NOMO-1 treated with dmso at 0.1 percent for 144 hours (cell line): ENCODE measurements around the gene F2.
"Not testable (repeated sequence)": the region's sequence is repeated elsewhere in the genome, so short reads cannot be mapped to it uniquely, and the experiment has no call there.

Experiments used
- DNase-seq: peaks from one replicate; lab custom pipeline; 2025; ENCODE audit not compliant: unreplicated experiment; lab: John Stamatoyannopoulos, UW

F2 gene

DNA sequence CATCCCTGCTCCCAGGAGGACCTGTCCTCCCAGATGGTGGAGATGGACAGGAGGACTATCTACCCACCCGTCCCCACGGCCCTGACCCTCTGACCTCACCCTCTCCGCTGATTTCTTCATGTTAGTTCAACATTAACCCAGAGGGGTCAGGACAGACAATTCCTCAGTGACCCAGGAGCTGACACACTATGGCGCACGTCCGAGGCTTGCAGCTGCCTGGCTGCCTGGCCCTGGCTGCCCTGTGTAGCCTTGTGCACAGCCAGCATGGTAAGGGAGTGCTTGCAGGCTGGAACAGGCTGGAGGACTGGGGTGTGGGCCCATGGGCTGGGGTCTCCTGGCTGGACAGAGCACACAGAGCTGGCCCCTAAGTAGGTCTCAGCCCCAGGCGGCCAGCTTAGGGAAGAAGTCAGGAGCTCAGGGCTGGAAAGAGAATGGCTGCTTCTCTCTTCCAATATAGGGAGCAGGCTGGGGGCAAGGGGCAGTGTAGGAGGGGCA, at the start of gene F2:
Gene F2, plus strand, starts transcription at position 166 of the 495 bp plus-strand sequence. Its CDS starts 23 bp downstream, at position 189.
- no peak for DNase-seq

DNA sequence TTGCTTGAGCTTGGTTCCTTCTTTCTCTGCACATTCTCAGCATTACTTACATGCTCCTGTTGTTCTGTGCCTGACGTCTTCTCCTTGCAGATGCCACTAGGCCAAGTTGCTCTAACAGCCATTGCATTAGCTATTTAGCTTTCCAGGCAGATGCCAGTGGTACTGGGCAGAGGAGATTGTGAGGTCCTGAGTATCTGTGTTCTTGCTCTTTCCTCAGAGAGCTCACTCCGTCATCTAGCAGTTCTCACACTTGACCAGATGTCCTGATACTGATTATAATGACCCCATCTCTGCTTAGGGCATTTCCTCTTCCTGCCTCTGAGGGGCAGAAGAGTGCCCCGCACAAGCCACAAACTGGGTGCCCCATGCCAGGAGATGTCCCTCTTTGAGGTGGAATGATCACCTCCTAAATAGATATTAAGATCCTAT, 49.3 kb upstream of the F2 start:
- peak; percentile 38 for DNase-seq

DNA sequence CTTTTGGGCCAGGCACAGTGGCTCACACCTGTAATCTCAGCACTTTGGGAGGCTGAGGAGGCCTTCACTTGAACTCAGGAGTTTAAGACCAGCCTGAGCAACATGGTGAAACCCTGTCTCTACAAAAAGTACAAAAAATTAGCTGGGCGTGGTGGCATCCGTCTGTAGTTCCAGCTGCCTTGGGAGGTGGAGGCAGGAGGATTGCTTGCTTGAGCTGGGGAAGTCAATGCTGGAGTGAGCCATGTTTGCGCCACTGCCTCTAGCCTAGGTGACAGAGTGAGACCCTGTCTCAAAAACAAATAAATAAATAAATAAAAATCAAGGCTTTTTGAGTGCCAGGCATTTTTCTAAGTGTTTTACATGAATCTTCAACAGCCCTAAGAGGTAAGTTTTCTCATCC, 48.5 kb upstream of the F2 start:
- not testable (repeated sequence) for DNase-seq

DNA sequence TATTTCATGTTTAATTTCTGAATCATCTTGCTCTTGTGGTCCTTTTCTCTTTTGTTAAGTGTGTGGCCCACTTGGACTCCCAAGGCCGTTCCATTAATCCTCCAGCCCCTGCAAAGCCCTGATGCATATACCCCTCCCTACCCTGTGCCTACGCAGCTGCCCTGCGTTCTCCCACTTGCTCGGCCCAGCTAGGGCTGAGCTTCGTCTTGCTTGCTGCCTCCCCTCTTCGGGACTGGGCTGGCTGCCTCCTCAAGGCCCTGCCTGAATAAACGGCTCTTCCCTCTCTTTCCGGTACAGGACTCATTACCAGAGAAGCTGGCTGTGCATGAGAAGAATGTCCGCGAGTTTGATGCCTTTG, 47.1 kb upstream of the F2 start:
- DNase-seq = no peak

DNA sequence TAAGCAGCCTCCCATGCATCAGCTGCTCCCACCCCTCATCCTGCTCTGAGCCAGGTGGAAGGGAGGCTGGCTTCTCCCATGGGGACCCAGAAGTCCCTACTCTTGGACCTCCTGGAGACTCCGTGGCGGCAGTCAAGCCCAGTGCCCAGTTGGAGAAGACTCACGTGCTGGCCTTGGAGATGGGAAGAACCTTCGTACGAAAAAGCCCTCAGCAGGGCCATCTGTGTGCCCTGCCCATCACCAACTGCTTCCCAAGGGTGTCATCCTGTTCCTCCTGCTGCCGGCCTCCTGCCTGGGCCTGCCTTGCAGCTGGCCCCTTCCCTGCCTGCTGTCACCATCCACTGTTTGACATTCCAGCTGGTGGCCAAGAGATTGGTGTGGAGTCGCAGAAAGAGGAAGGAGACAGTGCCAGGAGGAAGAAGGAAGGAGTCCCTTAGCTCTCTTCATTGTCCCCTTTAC, 46.6 kb upstream of the F2 start:
- DNase-seq = peak; percentile 14

DNA sequence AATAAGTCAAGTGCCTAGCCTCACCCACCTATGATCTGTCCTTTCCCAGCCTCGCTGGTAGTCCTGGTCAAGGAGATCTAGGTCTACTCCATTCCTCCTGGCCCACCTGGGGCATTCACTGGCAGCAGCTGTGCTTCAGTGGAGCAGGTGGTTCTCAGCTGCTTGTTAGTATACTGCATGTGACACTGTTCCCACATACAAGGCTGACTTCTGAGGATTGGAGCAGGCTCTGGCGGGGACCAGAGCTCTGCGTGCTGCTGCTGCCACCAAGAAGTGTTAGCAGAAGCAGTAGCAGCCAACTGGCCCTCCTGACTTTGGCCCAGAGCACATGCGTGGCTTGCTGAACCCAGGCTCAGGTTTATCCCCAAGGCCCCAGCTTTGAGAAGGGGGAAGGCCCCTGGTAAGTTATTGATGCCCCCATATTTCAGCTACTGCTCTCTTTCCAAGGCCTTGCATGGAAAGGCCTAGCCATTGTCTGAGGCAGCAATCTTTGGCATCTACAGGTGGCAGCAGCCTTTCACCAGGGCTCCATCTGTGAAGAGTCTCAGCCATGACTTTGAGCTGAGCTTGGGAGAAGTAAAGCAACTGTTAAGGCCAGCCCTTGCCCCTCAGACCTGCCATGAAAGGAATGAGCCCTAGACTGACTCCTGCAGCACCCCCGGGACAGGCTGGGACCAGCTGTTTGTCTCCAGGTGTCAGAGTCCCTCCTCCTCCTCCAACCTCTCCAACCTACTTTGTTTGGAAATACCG, 45.1 kb upstream of the F2 start:
- DNase-seq = no peak

DNA sequence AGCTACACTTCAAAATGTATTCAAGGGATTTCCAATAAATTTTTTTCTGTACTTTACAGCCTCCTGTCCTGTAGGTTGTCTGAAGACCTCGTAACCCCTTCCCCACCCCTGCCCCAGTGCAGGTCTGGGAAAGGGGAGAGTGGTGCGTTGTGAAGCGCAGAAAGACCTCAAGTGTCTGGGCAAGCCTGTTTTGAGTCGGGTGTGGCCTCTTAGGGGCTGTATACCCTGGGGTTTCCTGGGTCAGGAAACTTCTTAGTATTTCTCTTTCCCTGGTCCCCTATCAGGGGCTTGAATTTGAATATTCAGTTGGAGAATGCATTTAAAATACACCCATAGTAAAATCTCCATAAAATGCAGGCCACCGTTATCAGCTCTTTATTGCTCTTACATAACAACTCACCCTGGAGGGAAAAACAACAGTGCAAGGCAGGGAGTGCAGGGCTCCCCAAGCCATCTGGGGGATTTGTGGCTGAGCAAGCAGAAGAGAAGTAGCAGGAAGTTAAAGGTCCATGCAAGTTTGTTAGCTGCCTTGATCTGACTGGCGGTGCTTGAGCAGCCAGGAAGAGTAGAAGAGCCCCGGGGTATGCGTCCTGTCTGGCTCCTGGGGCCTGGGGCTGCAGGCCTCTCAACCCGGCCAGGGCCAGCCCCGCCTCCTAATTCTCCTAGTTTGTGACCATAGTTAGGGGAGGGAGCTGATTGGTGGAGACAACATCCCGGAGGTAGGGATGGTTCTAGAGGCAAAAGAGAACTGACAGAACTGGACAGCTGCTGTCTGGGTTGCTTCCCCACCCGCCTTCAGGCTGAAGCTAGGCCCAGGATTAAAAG, 44.3 kb upstream of the F2 start:
- DNase-seq = peak; percentile 75

DNA sequence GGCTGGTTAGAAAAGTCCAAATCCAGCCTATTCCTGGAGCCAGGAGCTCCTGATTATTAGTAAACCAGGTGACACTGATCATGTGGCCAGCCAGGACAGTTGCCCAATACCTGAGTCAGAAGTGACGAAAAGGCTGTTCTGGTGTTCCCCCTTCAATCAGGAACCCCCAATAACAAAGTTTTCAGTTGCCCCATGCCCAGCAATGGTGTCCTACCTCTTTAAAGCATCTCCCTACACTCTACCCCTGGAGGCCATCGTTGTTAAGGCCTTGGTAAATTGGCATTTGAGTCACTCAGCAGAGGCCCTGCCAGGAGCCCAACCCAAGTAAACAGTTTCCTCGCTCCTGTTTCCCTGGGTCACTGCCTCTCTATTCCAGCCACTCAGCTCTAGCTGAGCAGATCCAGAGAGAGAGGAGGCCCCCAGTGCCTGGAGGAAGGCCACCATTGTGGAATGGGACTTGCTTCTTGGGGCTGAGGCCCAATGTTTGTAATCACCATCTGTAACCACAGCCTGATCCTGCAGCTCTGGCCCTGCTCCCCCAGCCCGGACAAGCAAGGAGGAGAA, 43.6 kb upstream of the F2 start:
- DNase-seq = no peak

DNA sequence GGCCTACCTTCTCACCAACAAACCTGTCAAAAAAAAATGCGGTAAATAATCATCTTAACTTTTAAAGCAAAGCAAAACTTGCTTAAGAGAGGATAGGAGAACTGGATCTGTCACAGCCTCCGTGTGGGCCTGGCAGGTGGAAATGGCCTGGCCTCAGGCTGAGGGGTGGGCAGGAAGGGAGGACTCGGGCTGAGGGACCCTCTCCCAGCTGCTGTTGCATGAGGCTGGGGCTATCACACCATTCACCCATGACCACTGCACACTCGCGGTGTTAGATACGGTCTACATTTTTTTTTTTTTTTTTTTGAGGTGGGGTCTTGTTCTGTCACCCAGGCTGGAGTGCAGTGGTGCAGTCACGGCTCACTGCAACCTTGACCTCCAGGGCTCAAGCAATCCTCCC, 43.1 kb upstream of the F2 start:
- DNase-seq = no peak

DNA sequence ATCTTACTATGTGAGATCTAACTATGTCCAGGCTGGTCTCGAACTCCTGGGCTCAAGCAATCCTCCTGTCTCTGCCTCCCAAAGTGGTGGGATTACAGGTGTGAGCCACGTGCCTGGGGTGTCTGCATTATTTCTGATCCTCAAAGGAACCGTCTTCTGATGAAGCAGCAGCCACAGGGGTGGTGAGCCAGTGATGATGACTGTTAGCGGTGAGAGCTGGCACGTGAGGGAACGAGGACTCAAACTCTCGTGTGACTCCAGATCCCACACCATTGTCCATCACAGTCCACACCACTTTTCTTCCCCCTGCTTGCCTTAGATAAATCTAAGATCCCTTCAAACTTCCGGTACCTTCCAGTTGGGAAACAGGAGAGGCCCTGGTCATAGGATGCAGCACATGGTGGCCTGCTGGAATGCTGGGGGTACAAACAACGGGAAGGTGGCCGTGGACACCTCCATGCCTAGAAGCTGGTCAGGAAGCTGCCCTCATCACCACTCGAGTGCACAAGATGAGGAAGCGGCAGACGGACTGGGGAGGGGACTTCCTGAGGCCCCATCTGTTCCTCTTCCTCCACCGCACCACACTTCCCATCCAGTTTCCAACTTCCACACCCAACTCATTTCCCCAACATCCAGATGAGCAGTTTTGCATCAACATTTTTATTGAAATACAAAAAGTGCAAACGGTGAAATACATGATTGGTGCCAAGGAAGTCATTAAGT, 42.4 kb upstream of the F2 start:
- DNase-seq = peak; percentile 63

DNA sequence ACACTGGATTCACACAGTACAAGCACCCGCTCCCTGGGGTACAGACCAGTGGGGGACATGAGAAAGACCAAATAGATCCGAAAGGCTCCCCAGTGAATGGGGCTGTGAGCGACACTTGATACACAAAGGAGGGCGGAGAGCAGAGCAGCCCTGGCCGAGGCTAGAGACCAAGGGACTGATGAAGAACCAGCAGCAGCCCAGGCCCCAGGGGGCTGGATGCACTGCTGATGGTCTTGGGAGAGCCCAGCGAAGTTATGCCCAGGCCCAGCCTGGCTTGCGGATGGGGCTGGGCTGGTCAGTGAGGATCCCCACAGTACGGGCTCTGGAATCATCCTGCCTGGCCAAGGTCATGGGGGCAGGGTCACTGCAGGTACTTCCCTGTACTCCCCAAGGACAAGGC, 41.8 kb upstream of the F2 start:
- DNase-seq = no peak

DNA sequence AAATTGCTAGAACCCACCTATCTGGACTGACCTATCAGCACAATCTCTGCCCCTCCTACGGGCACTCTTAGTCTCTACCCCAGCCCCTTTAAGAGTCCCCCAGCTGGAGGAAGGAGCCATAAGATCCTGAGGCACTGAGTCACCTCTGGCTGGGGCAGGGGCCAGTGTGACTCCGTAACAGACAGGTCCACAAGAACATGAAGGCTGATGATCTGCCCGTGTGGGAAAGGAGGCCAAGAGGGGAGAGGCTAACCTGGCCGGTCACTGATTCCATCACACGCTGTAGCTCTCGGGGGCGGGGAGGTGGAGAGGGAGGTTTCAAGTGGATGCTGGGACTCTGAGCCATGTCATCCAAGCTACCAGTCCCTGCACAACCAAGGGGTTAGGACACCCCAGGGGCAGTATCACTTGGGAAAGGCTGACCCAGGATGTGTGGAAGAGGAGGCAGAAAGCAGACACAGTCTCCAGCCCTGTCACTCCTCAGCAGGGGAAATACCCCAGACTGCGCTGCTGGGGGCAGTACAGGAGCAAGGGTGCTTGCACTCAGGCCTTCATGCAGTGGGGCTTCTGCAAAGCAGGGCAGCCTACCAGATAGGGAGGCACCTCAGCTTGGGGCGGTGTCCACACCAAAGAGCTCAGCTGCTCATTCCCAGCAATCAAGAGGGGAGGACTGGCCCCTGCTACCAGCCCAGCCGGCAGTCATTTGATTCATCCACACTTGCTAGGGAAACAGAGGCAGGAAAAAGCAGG, 40.8 kb upstream of the F2 start:
- no peak for DNase-seq

DNA sequence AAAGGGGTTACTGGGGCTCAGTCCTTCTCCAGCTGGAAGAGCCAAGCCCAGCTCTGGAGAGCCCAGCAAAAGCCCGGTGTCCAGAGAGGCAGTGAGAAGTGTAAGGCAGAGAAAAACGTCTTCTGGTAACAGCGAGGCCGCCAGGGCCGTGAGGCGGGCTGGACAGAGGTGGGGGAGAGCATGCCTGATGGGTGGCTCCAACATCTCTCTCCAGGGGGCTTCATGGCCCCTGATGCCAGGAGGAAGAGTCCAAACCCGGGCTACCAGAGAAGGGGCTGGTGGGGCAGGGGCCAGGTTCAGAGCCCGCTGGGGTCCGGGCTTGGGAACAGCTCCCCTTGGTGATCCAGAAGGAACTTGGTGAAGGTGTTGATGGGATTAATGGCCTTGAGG, 40.3 kb upstream of the F2 start:
- DNase-seq = no peak

DNA sequence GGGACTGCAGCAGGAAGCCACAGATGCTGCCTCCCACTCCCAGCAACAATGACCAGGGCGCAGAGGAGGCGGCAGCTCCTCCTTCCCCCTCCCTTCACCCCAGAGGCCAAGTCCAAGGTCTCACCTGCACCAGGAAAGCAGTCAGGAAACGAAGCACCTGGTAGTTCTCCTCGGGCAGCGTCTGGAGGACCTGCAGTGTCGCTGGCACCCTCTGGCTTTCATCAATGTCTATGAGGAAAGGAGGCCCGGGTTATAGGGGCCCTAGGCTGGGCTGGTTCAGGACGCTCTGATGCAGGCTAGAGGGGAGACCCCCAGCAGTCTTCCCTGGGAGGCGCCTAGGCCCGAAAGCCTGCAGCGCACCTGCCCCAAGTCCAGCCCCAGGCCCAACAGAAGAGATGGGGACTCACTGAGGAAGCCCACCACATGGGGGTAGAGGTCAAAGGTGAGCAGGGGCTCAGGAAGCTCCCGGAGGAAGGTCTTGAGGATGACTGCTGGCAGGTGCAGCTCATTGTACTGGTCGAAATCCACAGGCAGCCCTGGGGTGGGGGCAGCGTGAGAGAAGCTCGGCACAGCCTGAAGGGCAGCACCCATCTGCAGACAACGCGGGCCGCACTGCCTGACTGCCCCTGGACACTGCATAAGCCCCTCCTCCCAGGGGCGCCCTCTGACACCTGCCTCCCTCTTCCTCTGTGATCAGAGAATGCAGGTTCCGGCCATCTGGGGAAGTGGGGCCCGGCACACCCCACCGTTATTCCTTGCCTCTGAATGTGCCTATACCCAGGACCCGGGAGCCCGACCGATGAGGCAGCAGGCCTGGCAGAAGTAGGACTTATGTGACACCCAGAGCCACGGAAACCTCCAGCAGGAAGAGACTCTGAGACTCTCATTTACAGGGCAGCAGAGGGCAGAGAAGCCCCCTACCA, 39.5 kb upstream of the F2 start:
- no peak for DNase-seq

DNA sequence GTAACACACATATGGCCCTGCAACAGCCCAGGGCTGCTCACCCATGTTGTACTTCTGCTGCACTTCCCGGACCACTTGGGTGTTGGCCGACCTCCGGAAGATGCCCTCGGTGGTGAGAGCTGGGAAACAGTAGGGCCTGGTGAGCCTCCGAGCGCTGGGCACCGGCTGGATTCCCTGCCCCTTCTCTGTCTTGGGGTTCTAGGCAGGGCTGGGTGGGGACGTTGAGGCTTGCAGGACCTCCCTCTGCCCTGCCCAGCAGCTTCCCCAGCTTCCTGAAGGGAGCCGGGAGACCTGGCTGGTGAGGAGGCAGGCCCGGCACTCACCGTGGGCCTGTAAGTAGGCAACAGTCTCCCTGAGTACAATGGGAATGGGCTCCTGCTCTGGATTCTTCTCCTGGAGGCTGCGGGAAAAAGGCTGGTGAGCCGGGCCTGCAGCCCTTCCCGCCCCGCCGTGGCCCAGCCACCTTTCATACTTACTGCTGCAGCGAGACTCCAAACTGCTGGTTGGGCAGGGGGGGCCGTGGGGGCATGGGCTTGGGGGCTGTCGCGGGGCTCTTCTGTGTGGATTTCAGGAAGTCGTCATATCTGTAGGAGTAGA, 38.8 kb upstream of the F2 start:
- DNase-seq = no peak

DNA sequence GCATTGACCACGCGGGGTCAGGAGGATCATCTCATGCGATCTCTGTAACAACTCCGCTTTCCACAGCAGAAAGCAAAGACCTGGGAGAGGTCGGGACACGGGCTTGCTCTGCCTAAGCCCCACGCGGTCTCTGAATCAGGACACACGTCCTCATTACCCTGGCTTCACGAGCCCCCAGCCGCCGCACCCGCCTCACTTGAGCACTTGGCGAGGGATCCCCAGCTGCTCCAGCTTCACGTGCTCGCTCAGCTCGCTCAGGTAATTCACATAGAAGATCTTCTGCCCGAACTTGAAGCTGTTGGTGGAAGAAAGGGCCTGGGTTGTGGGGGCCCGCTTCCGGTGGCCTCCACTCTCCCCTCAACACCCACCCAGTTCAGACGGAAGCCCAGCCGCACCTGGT, 38.2 kb upstream of the F2 start:
- DNase-seq = no peak

DNA sequence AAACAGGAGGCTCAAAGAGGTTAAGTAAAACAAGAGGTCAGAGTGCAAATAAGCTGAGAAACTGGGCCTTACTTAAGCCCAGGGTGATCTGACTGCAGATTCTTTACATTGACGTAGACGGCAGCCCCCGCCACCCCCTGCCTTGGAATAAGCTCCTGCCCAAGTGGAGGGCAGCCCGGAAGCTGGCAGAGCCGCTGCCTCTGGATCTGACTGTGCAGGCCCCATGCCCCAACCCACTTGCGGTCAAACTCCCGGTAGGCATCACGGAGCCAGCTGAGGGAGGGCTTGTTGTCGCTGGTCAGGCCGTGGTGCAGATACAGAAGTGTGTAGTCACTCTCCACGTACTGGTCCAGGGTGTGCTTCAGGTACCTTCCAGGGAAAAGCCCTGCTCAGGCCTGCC, 37.2 kb upstream of the F2 start:
- DNase-seq = no peak

DNA sequence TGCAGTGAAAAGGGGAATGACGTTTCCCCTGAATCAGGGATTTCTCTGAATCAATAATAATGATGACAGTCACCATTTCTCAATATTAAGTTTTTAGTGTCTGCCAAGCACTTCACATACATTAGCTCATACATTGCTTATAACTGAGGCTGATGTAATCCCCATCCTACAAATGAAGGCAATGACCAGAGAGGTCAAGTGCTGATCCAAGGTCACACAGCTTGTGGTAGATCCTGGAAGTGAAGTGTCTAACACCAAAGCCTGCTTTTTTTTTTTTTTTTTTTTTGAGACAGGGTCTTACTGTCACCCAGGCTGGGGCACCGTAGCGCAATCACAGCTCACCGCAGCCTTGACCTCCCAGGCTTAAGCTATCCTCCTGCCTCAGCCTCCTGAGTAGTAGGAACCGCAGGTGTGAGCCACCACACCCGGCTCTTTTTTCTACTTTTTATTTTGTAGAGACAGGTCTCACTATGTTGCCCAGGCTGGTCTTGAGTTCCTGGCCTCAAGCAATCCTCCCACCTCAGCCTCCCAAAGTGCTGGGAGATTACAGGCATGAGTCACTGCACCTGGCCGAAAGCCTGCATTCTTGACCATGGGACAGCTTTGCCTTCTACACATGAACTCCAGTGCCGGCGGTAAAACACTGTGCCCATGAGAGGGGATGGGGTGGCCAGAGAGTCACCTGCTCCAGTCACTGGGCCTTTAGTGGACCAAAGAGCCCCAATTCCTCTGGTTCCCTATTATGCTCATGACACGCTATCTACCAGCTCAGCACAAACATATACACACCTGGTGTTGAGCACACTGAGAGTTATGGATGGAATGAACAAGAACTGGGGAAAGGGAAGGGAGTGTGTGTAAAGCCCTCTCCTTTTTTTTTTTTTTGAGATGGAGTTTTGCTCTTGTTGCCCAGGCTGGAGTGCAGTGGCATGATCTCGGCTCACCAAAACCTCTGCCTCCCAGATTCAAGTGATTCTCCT, 36.0 kb upstream of the F2 start:
- DNase-seq = no peak
